ENCODE data around the gene PPP1R3F.

The PPP1R3F gene, protein sequence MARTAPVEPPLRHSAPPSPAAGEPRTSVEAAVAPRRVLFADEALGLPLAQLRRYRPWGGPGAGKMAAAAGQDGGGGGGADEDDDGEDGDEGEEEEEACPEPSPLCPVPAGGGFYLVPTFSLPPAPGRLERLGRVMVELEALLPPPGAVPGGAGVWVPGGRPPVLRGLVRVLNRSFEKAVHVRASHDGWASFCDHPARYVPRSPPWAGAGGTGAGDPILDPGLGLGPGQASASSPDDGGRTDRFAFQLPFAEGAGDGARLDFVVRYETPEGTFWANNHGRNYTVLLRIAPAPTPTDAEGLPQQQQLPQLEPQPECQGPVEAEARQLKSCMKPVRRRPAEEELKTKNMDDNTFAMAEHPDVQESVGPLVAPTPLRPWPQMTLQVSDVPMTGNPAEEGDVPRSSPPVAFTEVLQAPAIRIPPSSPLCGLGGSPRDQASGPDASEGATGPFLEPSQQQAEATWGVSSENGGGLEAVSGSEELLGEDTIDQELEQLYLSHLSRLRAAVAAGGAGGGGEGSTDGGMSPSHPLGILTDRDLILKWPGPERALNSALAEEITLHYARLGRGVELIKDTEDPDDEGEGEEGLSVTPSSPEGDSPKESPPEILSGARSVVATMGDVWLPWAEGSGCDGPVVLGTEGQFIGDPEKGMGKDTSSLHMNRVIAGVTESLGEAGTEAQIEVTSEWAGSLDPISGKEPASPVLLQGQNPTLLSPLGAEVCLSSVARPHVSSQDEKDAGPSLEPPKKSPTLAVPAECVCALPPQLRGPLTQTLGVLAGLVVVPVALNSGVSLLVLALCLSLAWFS

DNA sequence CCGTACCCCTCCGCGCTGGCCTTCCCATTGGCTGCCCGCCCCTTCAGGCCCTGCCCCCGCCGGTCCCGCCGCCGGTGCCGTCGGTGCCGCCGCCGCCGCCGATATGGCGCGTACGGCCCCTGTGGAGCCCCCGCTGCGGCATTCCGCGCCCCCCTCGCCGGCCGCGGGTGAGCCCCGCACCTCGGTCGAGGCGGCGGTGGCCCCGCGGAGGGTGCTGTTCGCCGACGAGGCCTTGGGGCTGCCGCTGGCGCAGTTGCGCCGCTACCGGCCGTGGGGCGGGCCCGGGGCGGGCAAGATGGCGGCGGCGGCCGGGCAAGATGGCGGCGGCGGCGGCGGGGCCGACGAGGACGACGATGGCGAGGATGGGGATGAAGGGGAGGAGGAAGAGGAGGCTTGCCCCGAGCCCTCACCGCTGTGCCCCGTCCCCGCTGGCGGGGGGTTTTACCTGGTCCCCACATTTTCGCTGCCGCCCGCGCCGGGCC, at the start of gene PPP1R3F:
Gene PPP1R3F (plus strand): TSS at position 27 of the 482 bp plus-strand sequence. CDS start 77 bp downstream, at position 104.
- in situ Hi-C loops (cut with MboI; ENCODE audit: low sequenced_read_pairs), result no loop called here

DNA sequence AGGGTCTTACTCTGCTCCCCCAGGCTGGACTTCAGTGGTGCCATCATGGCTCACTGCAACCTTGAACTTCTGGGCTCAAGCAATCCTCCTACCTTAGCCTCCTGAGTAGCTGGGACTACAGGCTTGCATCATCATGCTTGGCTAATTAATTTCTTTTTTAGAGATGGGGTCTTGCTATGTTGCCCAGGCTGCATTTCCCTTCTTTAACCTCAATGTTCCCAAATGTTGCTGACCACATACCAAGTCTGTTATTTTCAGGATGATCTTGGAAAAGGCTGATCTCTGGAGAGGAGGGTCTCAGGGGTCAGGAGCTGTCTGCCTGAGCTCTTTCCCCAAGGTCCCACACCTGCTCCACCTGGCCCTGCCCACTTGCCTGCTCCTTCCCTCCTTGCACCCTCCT, 49.5 kb upstream of the PPP1R3F start:
- in situ Hi-C loops (cut with MboI; ENCODE audit: low sequenced_read_pairs), result no loop called here

DNA sequence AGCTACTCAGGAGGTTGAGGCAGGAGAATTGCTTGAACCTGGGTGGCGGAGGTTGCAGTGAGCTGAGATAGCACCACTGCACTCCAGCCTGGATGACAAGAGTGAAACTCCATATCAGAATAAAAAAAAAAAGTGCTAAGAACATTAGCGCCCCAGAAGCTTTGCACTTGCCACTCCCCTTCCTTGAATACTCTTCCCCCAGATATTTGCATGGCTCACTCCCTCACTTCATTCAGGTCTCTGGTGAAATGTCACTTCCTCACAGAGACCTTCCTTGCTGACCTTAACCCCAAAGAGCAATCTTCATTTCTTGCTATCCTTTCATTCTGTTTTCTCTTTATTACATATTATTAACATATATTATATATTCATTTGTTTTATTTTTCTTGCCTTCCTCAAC, 47.7 kb upstream of the PPP1R3F start:
- in situ Hi-C loops (cut with MboI; ENCODE audit: low sequenced_read_pairs), result no loop called here

DNA sequence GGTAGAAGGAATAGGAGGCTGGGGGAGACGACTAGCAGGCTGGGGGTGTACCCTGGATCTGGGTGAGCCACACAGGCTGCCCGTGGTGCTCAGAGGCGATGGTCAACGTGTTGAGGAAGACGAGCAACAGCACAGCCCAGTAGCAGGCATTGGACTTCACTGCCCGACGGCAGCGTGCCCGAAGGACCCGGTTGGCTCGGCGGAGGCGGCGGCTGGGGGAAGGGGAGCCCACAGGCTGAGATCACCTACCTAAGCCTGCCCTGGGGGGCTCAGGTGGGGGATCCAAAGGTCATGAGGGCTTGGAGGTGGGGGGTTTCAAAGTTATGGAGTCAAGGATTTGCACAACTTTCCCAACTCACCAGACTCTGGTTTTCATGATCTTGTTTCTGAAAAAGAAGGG, 43.7 kb upstream of the PPP1R3F start:
- in situ Hi-C loops (cut with MboI; ENCODE audit: low sequenced_read_pairs), result no loop called here

DNA sequence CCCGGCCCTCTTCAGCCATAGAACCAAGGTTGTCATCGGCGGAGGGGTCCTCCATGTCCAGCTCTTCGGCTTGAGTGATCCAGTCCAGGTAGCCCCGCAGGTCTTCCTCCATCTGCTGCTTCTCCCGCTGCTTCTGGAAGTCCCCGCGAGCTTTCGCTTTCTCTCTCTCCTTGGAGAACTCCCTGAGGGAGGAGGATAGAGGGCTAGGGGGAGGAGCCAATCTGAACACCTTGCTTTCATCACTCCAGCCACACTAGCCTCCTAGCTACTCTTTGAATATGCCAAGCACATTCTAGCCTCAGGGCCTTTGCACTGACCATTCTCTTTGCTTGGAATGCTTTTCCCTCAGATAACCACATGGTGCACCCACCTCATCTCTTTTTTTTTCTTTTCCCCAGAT, 42.6 kb upstream of the PPP1R3F start:
- in situ Hi-C loops (cut with MboI; ENCODE audit: low sequenced_read_pairs), result no loop called here

DNA sequence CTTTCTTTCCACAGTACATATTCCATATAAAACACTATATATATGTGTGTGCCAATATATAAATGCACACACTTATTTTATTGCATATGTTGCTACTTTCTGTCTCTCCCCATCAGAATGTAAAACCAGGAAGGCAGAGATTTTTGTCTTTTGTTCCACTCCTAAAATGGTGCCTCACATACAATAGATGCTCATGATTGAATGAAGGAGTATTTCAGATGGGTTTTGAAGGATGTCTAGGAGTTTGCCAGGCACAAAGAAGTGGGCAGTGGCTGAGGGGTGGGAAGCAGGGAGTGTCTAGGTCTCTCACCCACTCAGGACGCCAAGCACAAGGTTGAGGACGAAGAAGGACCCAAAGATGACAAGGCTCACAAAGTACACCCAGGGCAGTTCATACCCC, 41.9 kb upstream of the PPP1R3F start:
- in situ Hi-C loops (cut with MboI; ENCODE audit: low sequenced_read_pairs), result no loop called here

DNA sequence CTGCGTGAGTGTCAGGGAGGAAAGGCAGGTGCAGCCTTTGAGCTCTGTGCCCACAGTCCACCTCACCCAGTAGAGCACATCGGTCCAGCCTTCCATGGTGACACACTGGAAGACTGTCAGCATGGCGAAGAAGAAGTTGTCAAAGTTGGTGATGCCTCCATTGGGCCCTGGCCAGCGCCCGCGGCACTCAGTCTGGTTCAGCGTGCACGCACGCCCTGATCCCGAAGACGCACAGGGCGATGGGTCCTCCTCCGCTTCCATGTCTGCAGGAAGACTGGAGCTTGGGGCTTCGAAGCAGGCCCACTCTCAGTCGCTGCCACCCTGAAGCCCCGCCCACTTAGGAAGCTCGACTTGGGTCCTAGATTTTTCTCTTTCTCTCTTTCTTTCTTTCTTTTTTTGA, 41.4 kb upstream of the PPP1R3F start:
- in situ Hi-C loops (cut with MboI; ENCODE audit: low sequenced_read_pairs), result no loop called here

DNA sequence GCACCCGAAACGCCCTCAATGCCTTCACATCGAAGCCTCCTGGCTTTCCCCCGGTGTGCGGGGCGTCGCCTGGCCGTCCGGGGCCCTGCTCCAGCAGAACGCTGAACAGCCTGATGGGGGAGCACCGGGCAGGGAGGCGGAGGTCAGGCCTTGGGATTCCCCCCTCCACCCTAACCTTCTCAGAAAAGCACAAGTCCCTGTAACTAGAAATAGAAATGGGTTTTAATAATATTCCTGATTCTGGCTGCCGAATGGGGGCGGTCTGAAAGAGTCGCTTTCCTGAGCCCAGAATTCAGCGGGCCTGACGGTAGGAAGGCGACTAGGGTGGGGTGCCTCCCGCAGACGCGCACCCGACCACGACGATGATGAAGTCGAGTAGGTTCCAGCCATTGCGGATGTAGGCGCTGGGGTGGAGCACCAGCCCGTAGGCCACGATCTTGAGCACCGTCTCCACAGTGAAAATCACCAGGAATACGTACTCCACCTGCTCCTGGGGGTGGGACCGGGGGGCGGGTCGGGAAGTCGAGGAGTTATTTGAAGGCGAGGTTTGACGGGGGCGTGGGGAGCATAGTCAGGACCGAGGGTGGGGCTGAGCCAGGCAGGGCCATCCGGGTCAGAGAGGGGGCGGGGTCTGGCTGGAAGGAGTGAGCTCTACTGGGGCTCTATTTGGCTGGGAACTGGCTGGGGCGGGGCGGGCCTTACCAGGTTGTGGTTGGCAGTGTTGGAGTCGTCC, 38.9 kb upstream of the PPP1R3F start:
- in situ Hi-C loops (cut with MboI; ENCODE audit: low sequenced_read_pairs), result no loop called here

DNA sequence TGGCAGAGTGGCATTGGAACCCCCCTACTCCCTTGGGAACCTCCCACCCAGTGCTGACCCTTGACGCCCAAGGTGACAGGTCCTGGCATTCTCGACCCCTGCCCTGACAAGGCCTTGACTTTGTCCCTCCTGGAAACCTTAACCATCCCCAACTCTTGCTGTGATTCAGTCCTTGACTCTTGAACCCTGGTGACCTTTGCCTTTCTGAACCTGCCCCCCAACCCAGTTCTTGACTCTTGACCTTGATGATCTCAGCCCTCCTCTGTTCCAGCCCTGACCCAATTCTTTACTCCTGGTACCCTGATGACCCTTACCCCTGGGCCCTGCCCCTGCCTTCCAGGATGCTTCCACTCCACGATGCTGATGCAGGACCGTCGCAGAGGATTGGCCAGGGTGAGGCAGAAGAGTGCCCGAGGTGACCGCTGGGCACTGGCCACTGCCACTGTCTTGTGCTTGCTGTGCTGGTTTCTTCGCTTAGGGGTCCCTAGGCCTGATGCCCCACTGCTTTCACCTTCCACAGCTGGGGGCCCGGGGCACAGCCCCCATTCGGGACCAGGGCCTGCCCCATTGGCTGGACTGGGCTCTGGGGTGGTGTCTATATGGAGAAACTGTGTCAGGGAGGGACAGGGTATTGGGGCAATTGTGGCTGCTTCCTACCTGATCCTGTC, 38.1 kb upstream of the PPP1R3F start:
- in situ Hi-C loops (cut with MboI; ENCODE audit: low sequenced_read_pairs), result no loop called here

DNA sequence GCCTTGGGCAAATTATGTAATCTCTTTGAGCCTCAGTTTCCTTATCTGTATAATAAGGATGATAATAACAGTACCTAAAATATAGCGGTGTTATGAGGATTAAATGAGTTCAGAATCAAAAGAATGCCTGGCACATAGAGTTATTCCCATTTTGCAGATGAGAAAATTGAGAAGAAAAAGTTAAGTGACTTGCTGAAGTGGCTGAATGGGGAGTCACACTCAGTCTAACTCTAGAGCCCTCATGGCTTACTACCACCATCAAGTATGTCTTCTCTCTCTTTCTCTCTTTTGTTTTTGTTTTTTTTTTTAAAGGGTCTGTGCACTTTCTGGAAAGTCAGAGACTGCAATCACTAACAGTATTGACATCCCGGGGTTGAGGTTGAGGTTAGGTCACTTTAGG, 37.1 kb upstream of the PPP1R3F start:
- in situ Hi-C loops (cut with MboI; ENCODE audit: low sequenced_read_pairs), result no loop called here

DNA sequence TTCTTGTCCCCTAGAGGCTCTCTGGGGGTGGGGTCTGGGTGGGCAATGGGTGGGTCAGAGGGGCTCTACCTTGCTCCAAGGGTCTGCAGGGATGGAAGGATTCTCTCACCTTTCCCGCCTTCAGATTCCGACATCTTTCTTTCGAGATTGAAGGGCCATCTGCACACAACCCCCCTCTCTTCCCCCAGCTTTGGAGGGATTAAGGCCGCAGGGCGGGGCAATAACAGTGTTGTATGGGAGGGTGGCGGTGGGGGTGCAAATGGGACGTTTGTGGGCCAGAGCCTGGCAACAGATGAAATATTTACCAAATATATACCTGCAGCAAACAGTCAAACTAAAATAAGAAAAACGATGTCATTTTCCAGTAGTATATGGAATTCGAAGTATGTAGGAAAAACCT, 36.4 kb upstream of the PPP1R3F start, which contains the start of gene CACNA1F:
Gene CACNA1F (minus strand): TSS at position 165 of the 400 bp plus-strand sequence. CDS start 31 bp downstream, at position 134.
- in situ Hi-C loops (cut with MboI; ENCODE audit: low sequenced_read_pairs), result no loop called here

DNA sequence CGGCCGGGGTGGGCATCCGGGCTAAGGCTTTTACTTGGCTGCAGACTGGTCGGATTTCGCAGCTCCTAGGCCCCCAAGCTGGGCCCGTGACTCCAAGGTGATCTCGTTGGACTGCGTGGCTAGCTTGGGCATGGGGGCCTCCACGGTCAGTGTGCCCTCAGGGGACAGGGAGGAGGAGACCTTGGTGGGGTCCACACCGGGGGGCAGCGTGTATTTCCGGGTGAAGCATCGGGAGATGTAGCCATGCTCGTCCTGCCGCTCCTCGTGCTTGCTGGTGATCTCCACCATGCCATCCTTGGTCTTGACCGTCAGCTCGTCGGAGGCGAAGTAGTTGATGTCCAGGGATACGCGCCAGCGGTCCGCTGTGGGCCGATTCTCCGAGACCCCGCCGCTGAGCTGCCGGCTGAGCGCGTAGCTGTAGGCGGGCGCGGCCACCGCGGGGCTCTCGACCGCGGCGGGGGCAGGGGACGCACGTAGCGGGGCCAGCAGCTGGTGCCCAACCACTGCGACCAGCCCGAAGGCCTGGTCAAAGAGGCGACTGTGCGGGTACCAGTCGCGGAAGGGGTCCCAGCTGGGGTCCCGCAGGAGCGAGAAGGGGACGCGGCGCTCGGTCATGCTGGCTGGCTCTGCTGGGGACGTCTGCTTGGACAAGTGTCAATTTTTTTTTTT, 35.6 kb upstream of the PPP1R3F start:
- in situ Hi-C loops (cut with MboI; ENCODE audit: low sequenced_read_pairs), result no loop called here

DNA sequence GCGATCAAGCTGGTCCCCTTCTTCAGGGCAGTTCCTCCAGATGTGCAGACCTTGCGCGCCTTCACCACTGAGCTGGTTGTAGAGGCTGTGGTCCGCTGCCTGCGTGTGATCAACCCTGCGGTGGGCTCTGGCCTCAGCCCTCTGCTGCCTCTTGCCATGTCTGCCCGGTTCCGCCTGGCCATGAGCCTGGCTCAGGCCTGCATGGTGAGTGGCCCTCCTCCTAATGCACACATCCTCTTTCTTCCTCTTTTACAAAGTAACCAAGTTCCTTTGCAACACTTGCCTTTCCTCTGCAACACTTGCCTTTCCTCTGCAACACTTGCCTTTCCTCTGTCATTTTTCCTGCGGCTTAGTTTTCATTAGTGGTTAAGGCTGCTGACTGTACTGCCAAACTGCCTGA, 32.5 kb upstream of the PPP1R3F start:
- in situ Hi-C loops (cut with MboI; ENCODE audit: low sequenced_read_pairs), result no loop called here

DNA sequence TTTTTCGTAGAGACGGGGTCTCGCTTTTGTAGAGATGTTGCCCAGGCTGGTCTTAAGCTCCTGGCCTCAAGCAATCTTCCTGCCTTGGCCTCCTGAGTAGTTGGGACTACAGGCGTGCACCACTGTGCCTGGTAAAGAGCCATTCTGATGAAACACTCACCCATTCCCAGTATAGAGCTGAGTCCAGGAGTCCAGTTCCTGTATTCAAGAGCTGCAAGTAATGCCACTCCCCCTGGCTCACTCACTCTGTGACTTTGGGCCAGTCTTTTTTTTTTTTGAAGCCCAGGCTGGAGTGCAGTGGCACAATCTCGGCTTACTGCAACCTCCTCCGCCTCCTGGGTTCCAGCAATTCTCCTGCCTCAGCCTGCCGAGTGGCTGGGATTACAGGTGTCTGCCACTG, 30.9 kb upstream of the PPP1R3F start:
- in situ Hi-C loops (cut with MboI; ENCODE audit: low sequenced_read_pairs), result no loop called here

DNA sequence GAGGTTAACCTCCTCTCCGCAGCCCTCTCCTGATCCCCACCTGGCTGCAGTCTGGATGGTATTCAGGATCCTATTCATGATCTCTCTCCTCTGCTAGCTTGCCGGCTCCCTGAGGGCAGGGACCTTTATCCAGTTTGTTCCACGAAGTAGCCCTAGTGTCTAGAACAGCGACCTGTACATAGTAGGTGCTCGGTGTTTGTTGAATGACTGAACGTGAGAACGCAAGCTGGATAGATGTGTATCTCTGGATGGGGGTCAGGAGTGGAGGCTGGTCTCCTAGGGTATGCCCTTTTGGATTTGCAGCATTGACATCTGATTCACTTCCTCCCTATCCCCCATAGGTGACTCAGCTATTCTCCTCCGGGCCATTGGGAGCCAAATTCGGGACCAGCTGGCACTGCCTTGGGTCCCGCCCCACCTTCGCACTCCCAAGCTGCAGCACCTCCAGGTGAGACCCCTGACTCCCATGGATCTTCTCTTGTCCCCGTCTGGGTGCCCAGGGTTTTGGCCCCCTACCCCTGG, 27.0 kb upstream of the PPP1R3F start:
- in situ Hi-C loops (cut with MboI; ENCODE audit: low sequenced_read_pairs), result no loop called here

DNA sequence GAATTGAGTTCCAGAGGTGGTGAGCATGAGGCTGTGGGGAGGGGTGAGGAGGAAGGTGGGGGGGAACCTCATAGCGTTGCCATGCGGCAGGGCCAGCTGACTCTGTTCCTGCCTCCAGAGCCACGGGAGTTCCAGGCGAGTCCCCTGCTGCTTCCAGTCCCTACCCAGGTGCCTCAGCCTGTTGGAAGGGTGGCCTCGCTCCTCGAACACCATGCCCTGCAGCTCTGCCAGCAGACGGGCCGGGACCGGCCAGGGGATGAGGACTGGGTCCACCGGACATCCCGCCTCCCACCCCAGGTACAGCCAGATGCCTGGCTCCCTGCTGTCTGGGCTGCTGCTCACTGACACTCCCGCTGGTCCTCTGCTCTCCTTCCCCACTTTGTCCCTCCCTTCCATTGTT, 26.4 kb upstream of the PPP1R3F start:
- in situ Hi-C loops (cut with MboI; ENCODE audit: low sequenced_read_pairs), result no loop called here

DNA sequence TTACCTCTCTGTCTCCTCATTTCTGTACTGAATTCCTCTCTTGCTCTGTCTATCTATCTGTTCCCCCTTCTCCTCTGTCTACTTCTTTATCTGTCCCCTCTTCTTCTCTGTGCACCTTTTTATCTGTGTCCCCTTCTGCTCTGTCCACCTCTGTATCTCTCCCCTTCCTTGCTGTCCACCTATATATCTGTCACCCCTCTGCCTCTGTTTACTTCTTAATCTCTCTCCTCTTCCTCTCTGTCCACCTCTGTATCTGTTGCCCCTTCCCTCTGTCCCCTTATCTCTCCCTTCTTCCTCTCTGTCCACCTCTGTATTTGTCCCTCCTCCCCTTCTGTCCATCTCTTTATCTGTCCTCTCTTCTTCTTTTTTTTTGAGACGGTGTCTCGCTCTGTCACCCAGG, 25.4 kb upstream of the PPP1R3F start:
- in situ Hi-C loops (cut with MboI; ENCODE audit: low sequenced_read_pairs), result no loop called here

DNA sequence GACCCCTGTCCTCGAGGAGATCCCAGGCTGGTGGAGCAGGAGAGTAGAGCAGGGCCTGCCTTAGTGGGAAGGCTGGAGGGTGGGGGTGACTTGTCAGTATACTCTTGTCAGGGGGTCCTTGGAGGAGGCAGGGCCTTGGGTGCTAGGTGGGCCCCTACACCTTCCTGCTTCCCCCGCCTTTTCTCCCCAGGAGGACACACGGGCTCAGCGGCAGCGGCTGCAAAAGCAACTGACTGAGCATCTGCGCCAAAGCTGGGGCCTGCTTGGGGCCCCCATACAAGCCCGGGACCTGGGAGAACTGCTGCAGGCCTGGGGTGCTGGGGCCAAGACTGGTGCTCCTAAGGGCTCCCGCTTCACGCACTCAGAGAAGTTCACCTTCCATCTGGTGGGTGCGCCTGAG, 23.1 kb upstream of the PPP1R3F start:
- in situ Hi-C loops (cut with MboI; ENCODE audit: low sequenced_read_pairs), result no loop called here

DNA sequence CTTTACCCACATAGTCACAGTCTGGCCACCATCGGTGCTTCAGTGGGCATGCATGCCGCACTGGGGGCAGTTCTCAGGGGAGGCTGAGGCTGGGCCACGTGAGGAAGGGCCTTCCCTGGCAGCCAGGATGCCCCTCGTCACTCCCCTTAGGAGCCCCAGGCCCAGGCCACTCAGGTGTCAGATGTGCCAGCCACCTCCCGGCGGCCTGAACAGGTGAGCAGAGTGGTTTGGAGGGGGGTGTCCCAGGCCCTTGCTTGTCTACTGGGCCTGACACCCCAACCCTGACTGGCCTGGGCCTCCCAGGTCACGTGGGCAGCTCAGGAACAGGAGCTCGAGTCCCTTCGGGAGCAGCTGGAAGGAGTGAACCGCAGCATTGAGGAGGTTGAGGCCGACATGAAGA, 22.2 kb upstream of the PPP1R3F start:
- in situ Hi-C loops (cut with MboI; ENCODE audit: low sequenced_read_pairs), result no loop called here

Data from hTERT RPE-1 (cell line).